ENCODE data around the gene SLC49A4.

Gene SLC49A4

DNA sequence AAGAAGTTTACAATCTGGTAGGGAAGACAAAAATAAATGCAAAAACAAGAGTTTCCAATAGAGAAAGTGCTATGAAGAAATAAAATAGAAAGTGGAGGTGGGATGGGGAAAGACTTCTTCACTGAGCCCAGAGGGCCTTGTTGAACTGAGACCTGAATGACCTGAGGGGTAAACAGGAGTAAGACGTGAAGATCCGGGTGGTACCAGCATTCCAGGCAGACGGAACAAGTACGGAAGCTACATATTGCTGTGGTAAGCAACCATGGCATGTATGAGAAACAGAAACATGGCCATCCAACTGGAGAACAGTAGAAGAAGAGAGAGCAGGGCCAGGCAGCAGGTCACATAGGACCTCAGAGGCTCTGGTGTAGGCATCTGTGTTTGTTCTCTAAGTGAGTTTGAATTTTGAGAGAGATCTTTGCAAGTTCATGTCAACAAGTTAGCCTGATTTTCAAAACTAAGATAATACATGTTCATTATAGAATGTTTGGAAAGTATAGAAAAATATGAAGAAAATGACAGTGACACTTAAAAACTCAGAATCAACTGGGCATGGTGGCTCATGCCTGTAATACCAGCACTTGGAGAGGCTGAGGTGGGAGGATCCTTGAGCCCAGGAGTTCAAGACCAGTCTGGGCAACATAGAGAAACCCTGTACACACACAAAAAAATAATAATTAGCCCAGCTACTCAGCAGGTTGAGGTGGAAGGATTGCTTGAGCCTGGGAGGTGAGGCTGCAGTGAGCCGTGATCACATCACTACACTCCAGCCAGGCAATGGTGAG lies 64.3 kb downstream of the SLC49A4 start:
- no peak for DNase-seq (ENCODE audit: low read depth in 2 of 2)

DNA sequence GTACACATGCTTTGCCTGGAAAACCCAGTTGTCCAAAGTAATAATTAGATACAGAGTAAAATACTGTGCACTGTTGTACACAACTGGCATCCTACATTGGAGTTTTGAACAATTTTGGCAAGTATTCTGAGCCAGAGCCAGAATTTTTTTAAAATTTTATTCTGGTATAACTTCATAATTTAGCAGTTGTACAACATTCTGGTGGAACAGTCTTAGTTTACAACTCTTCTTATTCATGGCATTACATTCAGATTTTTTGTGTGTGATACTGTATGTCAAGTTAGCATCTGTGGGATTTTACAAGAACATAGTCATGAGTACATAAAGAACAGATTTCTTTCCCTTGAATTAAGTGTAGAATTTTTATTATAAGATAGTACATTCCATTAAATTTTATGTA lies 67.5 kb downstream of the SLC49A4 start:
- DNase-seq (ENCODE audit: low read depth in 2 of 2), result no peak

GRCh38 chr3:122864498-122864897 lies 69.6 kb downstream of the SLC49A4 start:
- no peak for DNase-seq (ENCODE audit: low read depth in 2 of 2)

DNA sequence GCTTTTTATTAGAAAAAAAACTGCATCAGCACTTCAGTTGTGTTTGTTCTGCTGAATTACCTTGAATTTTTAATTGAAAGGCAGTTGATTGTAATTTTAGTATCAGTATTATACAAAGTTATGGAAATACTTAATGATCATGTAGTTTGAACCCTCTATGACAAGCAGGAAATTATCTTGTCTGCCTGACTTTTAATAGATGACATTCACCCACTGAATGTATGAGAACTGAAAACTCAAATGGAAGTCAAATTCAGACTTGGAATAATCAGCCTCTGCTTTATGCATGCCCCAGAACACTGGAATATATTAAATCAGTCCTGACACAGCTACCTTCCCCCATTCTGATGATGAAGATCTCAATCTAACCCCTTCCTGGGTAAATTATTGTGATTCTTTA lies 73.5 kb downstream of the SLC49A4 start:
- no peak for DNase-seq (ENCODE audit: low read depth in 2 of 2)

DNA sequence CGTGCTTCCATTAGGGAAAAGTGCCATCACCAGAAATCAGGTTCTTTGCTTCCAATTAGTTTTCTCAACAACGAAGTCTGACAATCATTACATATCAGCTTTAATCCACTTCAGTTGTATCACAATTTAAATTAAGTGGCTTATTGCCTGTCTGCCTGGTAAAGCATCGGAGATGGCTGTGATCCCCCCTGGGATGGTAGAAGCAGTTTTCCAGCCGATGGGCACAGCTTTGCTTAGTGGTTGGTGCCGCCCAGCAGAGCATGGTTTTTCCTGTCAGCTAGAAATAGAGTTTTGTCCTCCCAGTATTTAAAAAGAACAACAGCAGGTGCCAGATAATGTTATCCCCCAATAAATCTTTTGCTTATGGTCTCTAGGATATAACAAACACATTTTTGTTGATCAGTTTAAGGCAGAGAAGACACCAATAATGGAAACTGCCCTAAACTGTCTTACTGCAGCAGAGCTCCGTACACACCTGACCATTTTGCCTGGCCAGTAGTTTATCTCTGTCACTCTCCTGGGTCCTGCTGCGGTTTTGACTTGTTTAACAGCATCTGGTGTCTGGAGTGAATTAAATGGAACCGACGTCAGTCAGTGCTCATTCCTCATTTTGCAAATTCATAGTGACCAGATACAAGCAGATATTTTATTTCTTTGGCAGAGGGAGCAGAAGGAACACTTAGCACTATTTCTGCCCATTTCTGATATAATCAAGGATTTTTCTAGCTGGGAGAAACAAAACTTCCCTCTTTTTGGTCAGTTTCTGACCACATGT lies 79.1 kb downstream of the SLC49A4 start:
- no peak for DNase-seq (ENCODE audit: low read depth in 2 of 2)

DNA sequence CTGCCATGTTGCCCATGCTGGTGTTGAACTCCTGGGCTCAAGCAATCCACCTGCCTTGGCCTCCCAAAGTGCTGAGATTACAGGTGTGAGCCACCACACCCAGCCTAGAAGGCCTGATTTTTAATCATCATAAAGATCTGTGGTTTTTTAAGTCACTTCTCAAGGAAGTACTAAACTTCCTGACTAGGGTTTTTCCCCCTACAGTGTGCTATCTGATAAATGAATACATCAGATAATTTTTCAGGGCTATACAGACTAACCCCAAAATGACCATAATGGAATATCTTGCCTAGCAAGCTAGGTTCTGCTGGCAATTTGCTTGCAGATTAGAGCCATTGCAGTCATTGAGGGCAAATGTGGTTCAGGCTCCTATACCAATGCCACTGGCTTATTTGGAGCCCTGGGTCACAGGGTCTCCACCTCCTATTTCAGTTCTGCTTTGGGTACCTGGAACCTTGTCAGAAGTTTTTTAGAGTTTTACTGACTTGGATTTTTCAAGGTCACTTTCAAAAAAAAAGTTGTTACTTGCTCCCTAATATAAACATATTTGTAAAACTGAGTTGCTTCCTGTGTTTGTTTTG lies 80.8 kb downstream of the SLC49A4 start:
- no peak for DNase-seq (ENCODE audit: low read depth in 2 of 2)

- DNase-seq (ENCODE audit: low read depth in 2 of 2), result no peak
Observed at GRCh38 chr3:122880173-122880572, 85.3 kb downstream of the SLC49A4 start.

DNA sequence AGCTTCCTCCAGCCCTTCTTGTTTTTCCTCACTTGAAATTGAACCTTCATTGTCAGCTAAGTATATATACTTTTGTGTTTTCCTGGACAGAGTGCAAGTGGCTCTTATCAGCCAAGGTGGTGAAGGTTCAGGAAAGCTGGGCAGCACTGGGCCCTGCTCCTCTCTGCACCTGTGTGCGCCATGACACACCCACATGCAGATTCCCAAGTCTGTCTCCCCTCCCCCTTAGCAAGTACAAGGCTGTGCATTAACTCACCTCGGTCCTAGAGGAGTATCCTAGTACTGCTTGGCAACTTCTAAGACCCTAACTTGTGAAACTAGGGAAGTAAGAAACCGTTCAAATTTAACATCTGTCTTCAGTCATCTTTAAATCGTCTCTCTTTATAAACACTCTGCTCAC lies 85.8 kb downstream of the SLC49A4 start:
- DNase-seq (ENCODE audit: low read depth in 2 of 2), result no peak

DNA sequence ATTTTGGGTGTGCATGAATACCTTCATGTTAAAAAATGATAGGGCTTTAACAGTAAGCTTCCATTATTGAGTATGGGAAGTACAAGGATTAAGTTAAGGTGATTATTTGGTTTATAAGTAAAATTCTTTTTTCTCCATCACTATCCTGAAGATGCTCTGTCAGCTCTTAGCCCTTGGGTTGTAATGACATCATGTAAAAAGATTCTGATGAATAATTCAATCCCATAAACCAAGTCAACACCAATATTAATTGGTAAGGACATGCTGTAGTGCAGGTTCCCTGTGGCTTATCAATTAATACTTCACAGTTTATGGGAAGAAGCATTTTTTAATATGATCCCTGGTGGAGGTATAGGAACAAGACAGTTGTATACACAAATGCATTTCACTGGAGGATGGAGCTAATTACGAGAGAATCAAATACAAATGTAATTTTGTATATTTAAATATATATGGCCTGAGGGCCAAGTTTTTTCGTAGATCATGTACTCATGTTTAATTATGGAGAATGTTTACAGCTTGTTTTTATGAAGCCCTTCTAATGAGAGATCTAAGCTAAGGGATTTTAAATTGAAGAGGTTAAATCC lies 87.6 kb downstream of the SLC49A4 start:
- DNase-seq (ENCODE audit: low read depth in 2 of 2), result no peak

DNA sequence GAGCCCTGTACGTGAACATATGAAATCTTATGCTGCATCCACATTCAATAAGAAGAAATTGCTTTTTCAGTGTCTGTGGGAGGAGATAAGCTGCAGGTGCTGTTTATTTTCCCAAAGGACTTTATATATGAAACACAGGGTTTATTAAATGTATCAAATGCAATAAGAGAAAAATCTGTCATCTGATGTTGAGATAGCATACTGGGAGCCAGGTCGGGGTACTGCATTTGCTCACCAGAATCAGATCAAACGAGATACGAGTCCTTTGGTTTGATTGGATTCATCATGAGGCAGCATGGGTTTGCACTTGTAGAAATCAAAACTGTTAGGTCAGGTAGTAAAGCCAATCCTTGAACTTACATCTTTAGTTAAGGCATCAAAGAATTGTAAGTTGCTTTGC lies 91.4 kb downstream of the SLC49A4 start:
- DNase-seq (ENCODE audit: low read depth in 2 of 2), result no peak

DNA sequence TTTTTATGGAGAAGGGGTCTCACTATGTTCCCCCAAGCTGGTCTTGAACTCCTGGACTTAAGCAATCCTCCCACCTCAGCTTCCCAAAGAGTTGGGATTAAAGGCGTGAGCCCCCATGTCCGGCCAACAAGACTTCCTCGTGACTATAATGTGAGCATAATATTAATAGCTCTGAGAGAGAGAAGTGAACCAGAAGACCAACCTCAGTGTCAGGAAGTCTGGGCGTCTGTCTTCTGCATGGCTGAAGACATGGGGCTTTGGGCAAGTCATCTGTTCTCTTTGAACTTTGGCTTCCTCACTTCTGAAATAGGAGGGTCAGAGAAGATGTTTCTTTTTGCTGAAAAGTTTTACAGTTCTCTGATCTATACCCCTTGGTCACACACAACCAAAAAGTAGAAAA lies 92.1 kb downstream of the SLC49A4 start:
- no peak for DNase-seq (ENCODE audit: low read depth in 2 of 2)

DNA sequence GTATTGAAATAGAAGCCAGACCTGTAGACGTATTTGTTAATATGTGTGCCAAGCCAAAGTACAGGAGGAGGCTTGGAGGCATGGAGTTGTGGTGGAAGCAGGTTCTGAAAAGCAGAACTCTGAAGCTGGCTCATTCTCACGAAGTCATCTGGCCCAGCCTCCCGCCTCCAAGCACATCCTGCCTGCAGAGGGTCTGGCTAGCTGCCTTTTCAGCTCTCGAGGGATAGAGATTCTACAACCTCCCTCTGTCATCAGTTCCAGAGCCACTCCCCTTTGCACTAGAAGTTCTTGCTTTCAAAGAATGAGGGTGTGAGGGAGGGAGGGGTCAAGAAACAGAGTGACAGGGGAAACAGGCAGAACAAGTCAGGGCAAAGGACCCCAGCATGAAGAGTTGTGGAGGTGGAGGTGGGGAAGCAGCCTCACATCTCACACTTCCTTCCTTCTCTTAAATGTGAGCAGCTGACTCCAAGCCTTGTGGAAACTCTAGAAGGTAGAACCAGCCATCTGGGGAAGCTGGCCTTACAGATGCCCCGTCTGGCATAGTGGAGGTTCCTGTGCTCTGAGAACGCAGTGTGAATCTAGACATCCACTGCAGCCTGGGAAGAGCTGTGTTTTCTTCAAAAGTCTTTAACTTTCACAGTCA lies 95.3 kb downstream of the SLC49A4 start:
- DNase-seq (ENCODE audit: low read depth in 2 of 2), result no peak

DNA sequence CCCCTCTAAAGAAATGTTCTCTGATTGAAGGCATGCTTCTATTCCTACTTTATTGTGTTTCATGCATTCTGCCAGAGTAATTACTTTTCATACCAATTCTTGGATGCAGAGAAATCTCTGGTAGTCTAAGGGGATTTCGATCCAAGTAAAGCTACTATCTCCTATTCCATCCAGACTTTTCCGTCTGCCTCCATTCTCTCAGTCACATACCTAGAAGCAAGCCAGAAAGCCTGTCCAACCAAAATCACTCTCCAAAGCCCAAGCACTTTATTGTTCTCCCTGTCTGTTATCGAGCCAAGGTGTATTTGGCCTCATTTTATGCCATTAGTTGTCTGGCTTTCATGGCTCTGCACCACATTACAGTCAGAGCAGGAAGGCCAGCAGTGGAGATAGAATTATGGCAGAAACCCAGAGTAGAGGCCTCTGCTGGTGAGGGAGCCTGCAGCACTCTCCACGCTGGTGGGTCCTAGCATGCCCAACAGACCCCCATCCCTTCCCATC lies 95.9 kb downstream of the SLC49A4 start:
- DNase-seq (ENCODE audit: low read depth in 2 of 2), result no peak

- DNase-seq (ENCODE audit: low read depth in 2 of 2), result no peak
Observed at GRCh38 chr3:122892118-122892960, 97.5 kb downstream of the SLC49A4 start.

DNA sequence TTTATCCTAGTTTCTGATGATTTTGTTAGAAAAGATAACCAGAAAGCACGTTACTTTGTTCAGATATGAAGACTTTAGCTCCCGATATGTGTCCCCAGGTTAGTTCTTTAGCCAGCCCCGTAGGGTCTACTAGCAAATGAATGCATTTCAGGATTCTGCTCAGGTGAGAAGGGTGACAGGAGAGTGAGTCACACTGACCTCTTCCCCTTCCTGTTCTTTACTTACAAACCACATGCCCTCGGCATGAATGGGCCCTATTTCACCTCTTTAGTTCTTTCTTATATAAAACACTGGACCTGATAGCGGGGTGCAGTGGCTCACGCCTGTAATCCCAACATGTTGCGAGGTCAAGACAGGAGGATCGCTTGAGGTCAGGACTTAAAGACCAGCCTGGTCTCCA lies 98.4 kb downstream of the SLC49A4 start:
- no peak for DNase-seq (ENCODE audit: low read depth in 2 of 2)

DNA sequence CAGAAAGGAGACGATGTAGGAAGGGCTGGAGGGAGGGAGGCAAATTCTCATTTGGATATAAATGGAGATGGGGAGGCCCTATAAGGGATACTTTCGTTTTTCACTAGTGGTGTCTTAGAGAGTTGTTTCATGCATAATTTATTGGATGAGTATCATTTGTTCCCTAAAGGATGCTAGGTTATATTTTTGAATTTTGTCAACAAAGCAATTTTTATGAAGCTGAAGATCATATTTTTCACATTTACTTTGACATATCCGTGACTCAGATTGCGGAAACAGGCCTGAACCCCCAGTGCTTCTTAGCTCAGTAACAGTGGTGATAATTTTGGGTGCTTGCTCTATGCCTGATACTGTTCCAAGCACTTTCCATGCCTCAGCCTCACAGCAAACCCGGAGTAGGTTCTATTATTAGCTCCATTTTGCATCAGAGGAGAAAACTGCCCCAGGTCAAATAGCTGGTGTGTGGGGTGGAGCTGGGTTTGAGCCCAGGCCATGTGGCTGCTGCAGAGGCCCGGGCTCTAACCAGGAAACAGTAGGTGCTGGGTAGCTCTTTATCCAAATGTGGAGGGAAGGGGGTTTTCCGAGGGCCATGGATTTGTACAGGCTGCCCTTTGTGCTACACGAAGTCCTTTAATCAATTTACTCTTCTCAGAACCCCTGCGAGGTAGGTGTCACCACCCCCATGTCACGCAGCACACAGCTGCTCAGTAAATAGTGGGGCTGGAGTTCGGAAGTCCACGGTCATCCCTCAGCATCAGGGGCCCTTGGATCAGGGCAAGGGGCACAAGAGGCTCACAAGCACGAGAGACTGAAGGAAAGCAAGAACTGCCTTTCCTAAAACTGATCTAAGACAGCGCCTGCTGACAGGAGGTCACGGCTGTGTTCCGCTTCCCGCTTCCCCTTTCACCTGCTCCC lies 99.1 kb downstream of the SLC49A4 start:
- DNase-seq (ENCODE audit: low read depth in 2 of 2), result no peak

GRCh38 chr3:122898298-122898697 lies 103.4 kb downstream of the SLC49A4 start:
- DNase-seq (ENCODE audit: low read depth in 2 of 2), result no peak

DNA sequence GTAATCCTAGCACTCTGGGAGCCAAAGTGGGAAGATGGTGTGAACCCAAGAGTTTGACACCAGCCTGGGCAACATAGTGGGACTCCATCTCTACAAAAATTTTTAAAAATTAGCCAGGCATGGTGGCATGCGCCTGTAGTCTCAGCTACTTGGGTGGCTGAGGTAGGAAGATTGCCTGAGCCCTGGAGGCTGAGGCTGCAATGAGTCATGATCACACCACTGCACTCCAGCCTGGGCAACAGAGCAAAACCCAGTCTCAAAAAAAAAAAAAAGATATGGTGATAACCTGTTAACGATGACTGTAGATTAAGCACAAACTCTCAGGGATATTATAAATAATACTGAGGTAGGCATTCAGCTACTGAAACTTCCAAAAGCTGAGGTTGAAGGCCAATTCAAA lies 107.5 kb downstream of the SLC49A4 start:
- DNase-seq (ENCODE audit: low read depth in 2 of 2), result no peak

DNA sequence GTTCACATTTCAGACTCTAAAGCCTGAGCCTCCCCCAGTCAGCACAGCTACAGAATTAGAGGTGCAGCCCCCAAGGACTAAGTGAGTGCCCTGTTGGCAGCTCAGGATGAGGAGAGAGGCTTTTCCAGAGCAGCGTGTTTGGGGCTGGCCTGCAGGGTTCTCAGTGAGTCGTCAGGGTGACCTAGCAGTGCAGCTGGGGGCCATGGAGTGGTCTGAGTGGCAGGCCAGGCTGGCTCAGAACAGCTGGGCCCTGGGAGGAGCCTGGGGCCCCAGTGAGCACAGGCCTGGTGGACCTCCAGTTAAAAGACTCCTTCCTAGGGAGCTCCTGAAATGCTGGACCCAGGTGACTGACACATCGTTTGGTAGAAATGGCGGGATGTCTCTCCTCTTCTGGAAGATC lies 108.3 kb downstream of the SLC49A4 start:
- DNase-seq (ENCODE audit: low read depth in 2 of 2), result no peak

DNA sequence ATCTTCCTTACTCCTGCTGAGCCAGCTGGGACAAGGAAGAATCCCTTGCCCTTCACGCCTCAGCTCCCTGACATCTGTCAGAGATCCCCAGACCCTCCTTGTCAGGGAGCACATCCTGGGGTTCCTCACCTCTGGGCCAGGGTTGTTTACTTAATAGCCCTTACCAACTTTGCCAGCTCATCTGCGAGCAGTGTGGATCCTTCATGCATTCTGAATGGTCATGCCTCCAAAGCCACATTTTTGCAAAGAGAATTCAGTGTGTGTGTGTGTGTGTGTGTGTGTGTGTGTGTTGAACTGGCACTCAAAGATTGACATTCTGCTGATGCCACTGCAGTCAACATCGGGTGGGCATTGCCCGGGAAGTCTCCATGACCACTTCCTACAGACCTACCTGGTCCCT lies 112.6 kb downstream of the SLC49A4 start:
- DNase-seq (ENCODE audit: low read depth in 2 of 2), result no peak

Measured in stimulated activated CD8-positive, alpha-beta memory T cell treated with anti-CD3 and anti-CD28 coated beads, Interleukin-15, amount 100 ng/mL, for 48 hours (primary cell).